ENCODE data around the gene SMPD3.

DNA sequence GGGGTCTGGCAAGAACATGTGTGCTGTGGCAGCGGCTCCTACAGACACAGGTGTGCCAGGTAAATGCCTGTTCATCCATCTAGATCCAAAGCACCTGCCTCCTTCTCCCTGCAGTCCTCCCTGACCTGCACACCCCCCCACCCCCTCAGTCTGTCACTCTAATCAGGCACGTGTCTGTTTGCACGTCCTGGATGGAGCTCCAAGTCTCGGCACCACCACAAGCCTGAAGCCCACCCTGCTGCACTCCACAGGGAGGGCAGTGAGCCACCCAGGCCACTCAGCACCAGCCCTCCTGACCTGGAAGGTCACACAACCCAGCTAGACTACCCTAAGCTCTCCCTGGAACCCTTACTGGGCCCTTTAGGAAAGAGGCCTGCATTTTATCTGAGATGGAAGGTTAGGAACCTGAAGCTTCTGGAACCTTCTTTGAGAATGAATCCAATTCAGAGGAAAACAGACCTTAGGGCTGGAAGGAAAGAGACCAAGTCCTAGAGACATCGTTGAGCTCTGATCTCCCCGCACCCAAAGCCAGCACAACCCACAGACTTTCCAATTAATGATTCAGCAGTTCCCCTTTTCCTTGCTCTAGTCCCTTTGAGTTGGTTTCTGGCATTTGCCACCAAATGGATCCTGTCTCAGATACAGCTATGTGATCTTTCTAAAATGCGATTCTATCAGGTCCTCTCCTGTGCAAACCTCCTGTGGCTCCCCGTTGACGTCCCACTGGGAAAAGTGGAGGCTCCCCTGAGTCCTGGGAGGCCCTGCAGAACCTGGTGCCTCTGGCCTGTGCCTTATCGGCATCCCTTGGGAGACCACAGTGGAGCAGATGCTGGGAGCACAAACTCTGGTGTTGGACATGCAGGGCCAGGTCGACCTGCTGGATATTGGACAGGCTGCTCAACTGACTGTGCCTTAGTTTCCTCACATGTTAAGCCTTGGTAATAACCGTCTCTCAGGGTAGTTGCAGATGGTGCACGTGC, 69.6 kb downstream of the SMPD3 start:
- no peak for TF ChIP-seq POLR2A (IDR thresholded peaks at IDR 0.05)
- TF ChIP-seq, protein P1, sequence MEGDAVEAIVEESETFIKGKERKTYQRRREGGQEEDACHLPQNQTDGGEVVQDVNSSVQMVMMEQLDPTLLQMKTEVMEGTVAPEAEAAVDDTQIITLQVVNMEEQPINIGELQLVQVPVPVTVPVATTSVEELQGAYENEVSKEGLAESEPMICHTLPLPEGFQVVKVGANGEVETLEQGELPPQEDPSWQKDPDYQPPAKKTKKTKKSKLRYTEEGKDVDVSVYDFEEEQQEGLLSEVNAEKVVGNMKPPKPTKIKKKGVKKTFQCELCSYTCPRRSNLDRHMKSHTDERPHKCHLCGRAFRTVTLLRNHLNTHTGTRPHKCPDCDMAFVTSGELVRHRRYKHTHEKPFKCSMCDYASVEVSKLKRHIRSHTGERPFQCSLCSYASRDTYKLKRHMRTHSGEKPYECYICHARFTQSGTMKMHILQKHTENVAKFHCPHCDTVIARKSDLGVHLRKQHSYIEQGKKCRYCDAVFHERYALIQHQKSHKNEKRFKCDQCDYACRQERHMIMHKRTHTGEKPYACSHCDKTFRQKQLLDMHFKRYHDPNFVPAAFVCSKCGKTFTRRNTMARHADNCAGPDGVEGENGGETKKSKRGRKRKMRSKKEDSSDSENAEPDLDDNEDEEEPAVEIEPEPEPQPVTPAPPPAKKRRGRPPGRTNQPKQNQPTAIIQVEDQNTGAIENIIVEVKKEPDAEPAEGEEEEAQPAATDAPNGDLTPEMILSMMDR (IDR thresholded peaks at IDR 0.05), result no peak
